ENCODE results near the gene MRPL2. TPM values are rescaled to one million over a fixed set of nuclear protein-coding genes. Genes with fewer than 3 reads are reported as not detected.

Gene MRPL2
- total RNA-seq, 2 donors from 2014 or later = 51.6 to 65.2 TPM

GRCh38 chr6:43032326-43032725 is 26.9 kb downstream of the MRPL2 start:
- 87 to 99% methylated on average over 2 to 4 of the region's 4 CpGs for WGBS, 2 experiments (ENCODE audit: insufficient coverage in 1 of 2, insufficient read length in 1 of 2)
- no peaks in the 10 kb centered on the region for H3K9me3 ChIP-seq (ENCODE audit: control insufficient read depth, low read length)
- no peak overlapping the region for H3K9ac ChIP-seq (ENCODE audit: extremely low read depth, low read length, poor library complexity, severe bottlenecking)
- peaks cover 84% of the 10 kb centered on the region for H3K36me3 Mint-ChIP-seq (ENCODE audit: low read depth)
- H3K27me3 ChIP-seq (ENCODE audit: control insufficient read depth, insufficient read depth, low read length, poor library complexity, severe bottlenecking) = no peaks in the 10 kb centered on the region
- H3K4me3 Mint-ChIP-seq = no peak overlapping the region
- H3K27me3 Mint-ChIP-seq (ENCODE audit: insufficient read depth) = no peaks in the 10 kb centered on the region
- no peak for DNase-seq
- no peaks in the 10 kb centered on the region for H3K9me3 Mint-ChIP-seq
- no peak overlapping the region for H3K27ac Mint-ChIP-seq
- no peaks in the 10 kb centered on the region for H3K4me1 Mint-ChIP-seq
- no peak overlapping the region for H3K27ac ChIP-seq (ENCODE audit: low read depth, low read length)
- peaks cover 68% of the 10 kb centered on the region for H3K36me3 ChIP-seq (ENCODE audit: control insufficient read depth, insufficient read depth, low read length)
- no peak overlapping the region for H3K4me3 ChIP-seq (ENCODE audit: low read length)
- TF ChIP-seq, protein P1, sequence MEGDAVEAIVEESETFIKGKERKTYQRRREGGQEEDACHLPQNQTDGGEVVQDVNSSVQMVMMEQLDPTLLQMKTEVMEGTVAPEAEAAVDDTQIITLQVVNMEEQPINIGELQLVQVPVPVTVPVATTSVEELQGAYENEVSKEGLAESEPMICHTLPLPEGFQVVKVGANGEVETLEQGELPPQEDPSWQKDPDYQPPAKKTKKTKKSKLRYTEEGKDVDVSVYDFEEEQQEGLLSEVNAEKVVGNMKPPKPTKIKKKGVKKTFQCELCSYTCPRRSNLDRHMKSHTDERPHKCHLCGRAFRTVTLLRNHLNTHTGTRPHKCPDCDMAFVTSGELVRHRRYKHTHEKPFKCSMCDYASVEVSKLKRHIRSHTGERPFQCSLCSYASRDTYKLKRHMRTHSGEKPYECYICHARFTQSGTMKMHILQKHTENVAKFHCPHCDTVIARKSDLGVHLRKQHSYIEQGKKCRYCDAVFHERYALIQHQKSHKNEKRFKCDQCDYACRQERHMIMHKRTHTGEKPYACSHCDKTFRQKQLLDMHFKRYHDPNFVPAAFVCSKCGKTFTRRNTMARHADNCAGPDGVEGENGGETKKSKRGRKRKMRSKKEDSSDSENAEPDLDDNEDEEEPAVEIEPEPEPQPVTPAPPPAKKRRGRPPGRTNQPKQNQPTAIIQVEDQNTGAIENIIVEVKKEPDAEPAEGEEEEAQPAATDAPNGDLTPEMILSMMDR (conservative IDR thresholded peaks at IDR 0.05) = no peak
- no peaks in the 10 kb centered on the region for H3K4me1 ChIP-seq (ENCODE audit: control insufficient read depth, insufficient read depth, low read length)

DNA sequence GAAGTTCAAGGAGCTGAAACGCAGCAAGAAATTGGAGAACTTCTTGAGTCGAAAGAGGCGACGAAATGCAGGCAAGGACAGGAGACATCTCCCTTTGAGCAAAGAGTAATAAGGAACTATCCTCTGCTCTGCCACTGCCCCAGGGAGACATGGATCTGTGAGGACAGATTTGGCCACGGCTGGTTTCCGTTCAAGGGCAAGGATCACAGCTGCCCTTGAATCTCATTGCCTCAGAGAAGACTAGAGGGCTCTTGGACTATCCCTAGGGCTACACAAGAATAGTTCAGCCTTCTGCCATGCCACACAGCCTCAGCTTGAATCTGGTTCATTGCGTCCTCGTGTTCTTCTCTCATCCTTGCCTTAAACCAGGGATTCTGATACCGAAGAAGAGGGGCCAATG is 30.1 kb downstream of the MRPL2 start:
- H3K4me3 ChIP-seq (ENCODE audit: low read length) = no peak overlapping the region
- TF ChIP-seq, protein P1 (conservative IDR thresholded peaks at IDR 0.05) = no peak
- H3K4me1 Mint-ChIP-seq = no peaks in the 10 kb centered on the region
- H3K36me3 Mint-ChIP-seq (ENCODE audit: low read depth) = peaks cover 82% of the 10 kb centered on the region
- no peak for DNase-seq
- H3K36me3 ChIP-seq (ENCODE audit: control insufficient read depth, insufficient read depth, low read length) = peaks cover 79% of the 10 kb centered on the region
- H3K27ac Mint-ChIP-seq = no peak overlapping the region
- H3K27me3 ChIP-seq (ENCODE audit: control insufficient read depth, insufficient read depth, low read length, poor library complexity, severe bottlenecking) = no peaks in the 10 kb centered on the region
- no peak overlapping the region for H3K4me3 Mint-ChIP-seq
- H3K4me1 ChIP-seq (ENCODE audit: control insufficient read depth, insufficient read depth, low read length) = no peaks in the 10 kb centered on the region
- no peaks in the 10 kb centered on the region for H3K27me3 Mint-ChIP-seq (ENCODE audit: insufficient read depth)
- no peaks in the 10 kb centered on the region for H3K9me3 Mint-ChIP-seq
- no peak overlapping the region for H3K27ac ChIP-seq (ENCODE audit: low read depth, low read length)
- H3K9ac ChIP-seq (ENCODE audit: extremely low read depth, low read length, poor library complexity, severe bottlenecking) = no peak overlapping the region
- 95 to 97% methylated on average over 9 of the region's 9 CpGs for WGBS, 2 experiments (ENCODE audit: insufficient coverage in 1 of 2, insufficient read length in 1 of 2)
- no peaks in the 10 kb centered on the region for H3K9me3 ChIP-seq (ENCODE audit: control insufficient read depth, low read length)

DNA sequence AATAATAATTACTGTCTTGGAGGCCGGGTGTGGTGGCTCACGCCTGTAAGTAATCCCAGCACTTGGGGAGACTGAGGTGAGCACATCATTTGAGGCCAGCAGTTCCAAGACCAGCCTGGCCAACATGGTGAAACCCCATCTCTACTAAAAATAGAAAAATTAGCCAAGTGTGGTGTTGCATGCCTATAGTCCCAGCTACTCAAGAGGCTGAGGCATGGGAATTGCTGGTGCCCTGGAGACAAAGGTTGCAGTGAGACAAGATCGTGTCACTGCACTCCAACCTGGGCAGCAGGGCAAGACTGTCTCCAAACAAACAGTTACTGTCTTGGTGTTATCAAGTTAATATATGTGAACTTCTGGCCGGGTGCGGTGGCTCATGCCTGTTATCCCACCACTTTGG is 32.9 kb downstream of the MRPL2 start:
- Mint-ChIP-seq H3K36me3 (ENCODE audit: low read depth) (peaks cover 64% of the 10 kb centered on the region), H3K27ac (no peak overlapping the region), H3K4me1 (no peaks in the 10 kb centered on the region), H3K4me3 (no peak overlapping the region), H3K27me3 (ENCODE audit: insufficient read depth) (no peaks in the 10 kb centered on the region), H3K9me3 (no peaks in the 10 kb centered on the region)
- Histone ChIP-seq H3K4me1 (ENCODE audit: control insufficient read depth, insufficient read depth, low read length) (peaks cover under 1% of the 10 kb centered on the region), H3K9me3 (ENCODE audit: control insufficient read depth, low read length) (no peaks in the 10 kb centered on the region), H3K36me3 (ENCODE audit: control insufficient read depth, insufficient read depth, low read length) (peaks cover 68% of the 10 kb centered on the region), H3K9ac (ENCODE audit: extremely low read depth, low read length, poor library complexity, severe bottlenecking) (no peak overlapping the region), H3K27ac (ENCODE audit: low read depth, low read length) (no peak overlapping the region), H3K27me3 (ENCODE audit: control insufficient read depth, insufficient read depth, low read length, poor library complexity, severe bottlenecking) (no peaks in the 10 kb centered on the region), H3K4me3 (ENCODE audit: low read length) (no peak overlapping the region)
- DNase-seq = no peak
- 86 to 96% methylated on average over 4 to 5 of the region's 5 CpGs for WGBS, 2 experiments (ENCODE audit: insufficient coverage in 1 of 2, insufficient read length in 1 of 2)
- TF ChIP-seq, protein P1 (conservative IDR thresholded peaks at IDR 0.05) = no peak

All from endodermal cell (in vitro differentiated cells).